HG03135 (cell line): ENCODE measurements around the gene FREM2.

Source experiments
- ATAC-seq: cut with Tn5 transposase; IDR thresholded peaks from one replicate; pipeline ENCODE4 v1.9.1; 2021; ENCODE audit warnings: mild to moderate bottlenecking, moderate library complexity; ENCODE audit not compliant: unreplicated experiment

FREM2 gene

GRCh38 chr13:38686577-38687245 is at the start of gene FREM2:
TSS of gene FREM2 (plus strand) at chr13:38687077. CDS start at chr13:38687345, 268 bp downstream.
- no peak for ATAC-seq

GRCh38 chr13:38637576-38637975 is 49.3 kb upstream of the FREM2 start:
- no peak for ATAC-seq

GRCh38 chr13:38641164-38641948 is 45.5 kb upstream of the FREM2 start:
- ATAC-seq = no peak

GRCh38 chr13:38647312-38647711 is 39.6 kb upstream of the FREM2 start:
- ATAC-seq = no peak

GRCh38 chr13:38648912-38649311 is 38.0 kb upstream of the FREM2 start:
- ATAC-seq = no peak

- ATAC-seq = no peak
Observed at GRCh38 chr13:38656699-38657098, 30.2 kb upstream of the FREM2 start.

GRCh38 chr13:38657191-38657590 is 29.7 kb upstream of the FREM2 start:
- ATAC-seq = no peak

- no peak for ATAC-seq
Observed at GRCh38 chr13:38658906-38659305, 28.0 kb upstream of the FREM2 start.

GRCh38 chr13:38661010-38661675 is 25.7 kb upstream of the FREM2 start:
- ATAC-seq = no peak

GRCh38 chr13:38662362-38662761 is 24.5 kb upstream of the FREM2 start:
- ATAC-seq = no peak

GRCh38 chr13:38664906-38665305 is 22.0 kb upstream of the FREM2 start:
- ATAC-seq = no peak

GRCh38 chr13:38667526-38668109 is 19.3 kb upstream of the FREM2 start:
- no peak for ATAC-seq

- ATAC-seq = no peak
Observed at GRCh38 chr13:38669234-38669964, 17.5 kb upstream of the FREM2 start.

- ATAC-seq = no peak
Observed at GRCh38 chr13:38670627-38671026, 16.2 kb upstream of the FREM2 start.

GRCh38 chr13:38671980-38672379 is 14.9 kb upstream of the FREM2 start:
- no peak for ATAC-seq

- ATAC-seq = no peak
Observed at GRCh38 chr13:38674208-38674607, 12.7 kb upstream of the FREM2 start.

- ATAC-seq = no peak
Observed at GRCh38 chr13:38680912-38681311, 6.0 kb upstream of the FREM2 start.

- ATAC-seq = no peak
Observed at GRCh38 chr13:38684714-38685113, 2.2 kb upstream of the FREM2 start.

- ATAC-seq = no peak
Observed at GRCh38 chr13:38685431-38685830, 1.4 kb upstream of the FREM2 start.

- no peak for ATAC-seq
Observed at GRCh38 chr13:38685974-38686576, 802 bp upstream of the FREM2 start.
